Limb (tissue), 2 donors: ENCODE measurements around the gene TBC1D23.
"Not testable (repeated sequence)": the region's sequence is repeated elsewhere in the genome, so short reads cannot be mapped to it uniquely, and the experiment has no call there.

Experiments
- DNase-seq, 2 donors: peaks; one replicate each; pipeline ENCODE4 v3.0.0-alpha.2; 2016; ENCODE audit errors: extremely low spot score in 2 of 2

The TBC1D23 gene

DNA sequence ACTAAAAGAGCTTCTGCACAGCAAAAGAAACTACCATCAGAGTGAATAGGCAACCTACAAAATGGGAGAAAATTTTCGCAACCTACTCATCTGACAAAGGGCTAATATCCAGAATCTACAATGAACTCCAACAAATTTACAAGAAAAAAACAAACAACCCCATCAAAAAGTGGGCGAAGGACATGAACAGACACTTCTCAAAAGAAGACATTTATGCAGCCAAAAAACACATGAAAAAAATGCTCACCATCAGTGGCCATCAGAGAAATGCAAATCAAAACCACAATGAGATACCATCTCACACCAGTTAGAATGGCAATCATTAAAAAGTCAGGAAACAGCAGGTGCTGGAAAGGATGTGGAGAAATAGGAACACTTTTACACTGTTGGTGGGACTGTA lies 91.0 kb downstream of the TBC1D23 start:
- not testable (repeated sequence) for DNase-seq

GRCh38 chr3:100352296-100353231 lies 91.8 kb downstream of the TBC1D23 start:
- no peak for DNase-seq

DNA sequence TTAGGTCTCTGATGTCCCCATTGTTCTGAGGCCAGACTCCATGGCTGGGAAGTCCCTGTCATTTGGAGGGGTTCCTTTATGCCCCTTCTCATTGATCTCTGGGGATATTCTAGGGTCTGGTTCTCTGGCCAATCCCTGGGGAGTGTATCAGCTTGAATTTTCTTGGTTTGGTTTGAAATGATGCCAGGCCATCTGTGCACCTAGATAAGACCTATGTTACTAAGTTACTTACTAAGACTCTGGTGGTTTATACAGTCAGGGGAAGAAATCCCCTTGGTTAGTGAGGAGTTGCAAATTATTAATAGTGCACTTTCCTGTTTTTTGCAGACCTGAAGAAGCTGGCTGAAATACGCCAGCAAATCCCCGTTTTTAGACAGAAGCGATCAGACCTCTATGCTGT lies 94.1 kb downstream of the TBC1D23 start:
- no peak for DNase-seq

DNA sequence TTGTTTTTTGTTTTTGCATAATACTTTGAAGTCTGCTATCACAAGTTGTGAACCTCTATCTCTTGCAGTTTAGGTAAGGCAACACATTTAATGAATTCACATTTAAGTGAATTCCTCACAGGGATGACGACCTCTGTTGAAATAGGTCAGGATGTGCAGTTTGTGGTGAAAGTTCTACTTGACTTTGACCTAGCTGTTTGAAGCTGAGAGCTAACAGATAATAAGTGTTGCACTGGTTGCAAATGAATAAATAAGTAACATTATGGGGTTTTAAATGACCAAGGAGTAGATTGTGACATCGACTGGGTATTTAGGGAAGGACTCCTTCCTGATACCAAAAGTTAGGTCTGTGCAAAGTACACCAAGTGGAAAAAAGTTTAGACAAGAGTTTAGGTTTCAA lies 97.6 kb downstream of the TBC1D23 start:
- no peak for DNase-seq

DNA sequence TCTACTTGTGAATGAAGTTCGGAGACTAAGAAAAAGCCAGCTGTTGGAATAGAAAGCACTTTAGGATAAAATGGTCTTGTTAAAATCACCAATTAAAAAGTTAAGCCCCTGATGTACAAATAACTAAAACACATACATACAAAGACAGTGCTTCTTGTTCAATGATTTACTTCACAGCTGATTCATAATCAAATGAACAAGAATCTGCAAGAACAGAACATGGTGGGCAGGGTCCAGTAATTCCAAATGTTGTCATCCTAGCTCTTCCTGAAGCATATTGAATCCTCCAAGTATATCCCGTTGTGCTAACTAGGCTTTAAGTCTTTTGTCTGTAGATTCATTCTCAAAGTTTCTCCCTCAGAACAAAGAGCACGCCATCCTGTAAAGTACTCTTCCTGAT lies 98.2 kb downstream of the TBC1D23 start:
- DNase-seq: no peak

DNA sequence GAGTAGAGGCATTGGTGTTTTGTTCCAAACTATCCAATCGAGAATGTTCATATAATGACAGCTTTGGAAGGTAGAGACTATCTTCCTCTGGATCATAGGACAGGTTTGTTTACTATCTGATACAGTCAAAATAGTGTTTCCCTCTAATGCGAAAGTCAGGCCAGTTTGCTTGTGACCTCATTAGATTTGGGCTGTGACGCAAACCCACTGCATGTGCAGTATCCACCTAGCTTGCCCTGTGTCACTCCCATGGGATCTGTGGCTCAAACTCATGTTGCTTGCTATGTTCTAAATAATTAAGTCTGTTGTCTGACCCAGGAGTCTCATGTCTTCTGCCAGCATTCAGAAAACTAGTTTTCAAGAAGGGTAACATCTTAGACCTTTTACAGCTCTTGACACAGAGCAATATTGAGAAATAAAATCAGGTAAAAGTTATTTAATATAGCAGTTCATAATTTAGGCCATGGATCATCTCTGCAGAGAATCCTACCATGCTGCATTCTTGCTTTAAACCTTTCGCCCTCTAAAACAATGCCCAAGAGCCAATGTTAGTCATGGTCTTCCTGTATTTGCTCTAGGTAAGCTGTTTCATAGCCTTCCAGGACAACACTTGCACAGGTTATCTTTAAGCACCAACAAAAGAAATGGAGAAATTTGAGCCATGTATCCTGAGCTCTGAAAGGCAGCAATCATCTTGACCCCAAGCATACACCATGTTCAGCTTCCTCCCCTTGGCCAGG lies 100.1 kb downstream of the TBC1D23 start:
- DNase-seq: no peak

DNA sequence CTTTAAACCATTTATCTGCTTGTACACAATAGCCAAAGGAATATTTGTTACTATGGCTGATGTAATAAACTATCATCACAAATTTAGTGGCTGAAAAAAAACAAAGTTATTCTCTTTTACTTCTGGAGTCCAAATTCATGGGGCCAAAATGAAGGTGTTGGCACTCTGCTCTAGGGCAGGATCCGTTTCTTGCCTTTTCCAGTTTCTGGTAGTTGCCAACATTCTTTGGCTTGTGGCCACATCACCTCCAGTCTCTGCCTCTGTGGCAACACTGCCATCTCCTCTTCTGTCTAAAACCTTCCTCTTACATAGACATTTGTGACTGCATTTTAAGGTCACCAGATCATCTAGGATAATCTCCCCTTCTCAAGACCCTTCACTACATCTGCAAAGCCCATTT lies 101.1 kb downstream of the TBC1D23 start:
- DNase-seq: no peak

DNA sequence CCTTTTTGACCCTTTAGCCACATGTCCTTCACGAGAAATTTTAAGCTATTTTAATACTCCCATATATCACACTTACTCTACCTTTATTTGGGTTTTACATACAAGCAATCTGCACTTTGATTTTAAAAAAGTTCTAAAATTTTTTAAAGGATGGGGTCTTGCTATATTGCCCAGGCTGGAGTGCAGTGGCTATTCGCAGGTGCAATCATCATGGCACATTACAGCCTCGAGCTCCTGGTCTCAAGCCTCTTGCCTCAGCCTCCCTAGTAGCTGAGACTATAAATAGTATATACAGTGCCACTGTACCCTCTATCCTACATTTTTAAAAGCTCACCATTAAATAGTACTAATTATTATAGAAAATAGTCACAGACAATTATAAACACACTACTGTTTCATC lies 103.6 kb downstream of the TBC1D23 start:
- no peak for DNase-seq

DNA sequence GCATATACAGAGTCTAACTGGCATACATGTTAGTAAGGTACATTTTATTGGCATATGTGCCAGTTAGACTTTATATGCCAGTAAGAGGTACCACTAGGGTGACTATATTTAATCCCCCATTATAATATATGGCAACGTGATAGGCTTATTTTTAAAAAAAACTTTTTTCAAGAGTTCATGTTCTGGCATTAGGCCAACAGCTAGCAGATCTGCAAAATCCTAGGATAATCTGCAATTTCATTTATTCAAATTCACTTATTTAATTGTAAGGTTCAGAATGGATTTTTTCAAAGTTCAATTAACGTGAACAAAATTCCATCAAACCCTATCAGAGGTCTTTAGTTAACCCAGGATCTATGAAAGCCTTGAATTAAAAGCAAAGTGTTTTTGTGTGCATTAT lies 105.6 kb downstream of the TBC1D23 start:
- DNase-seq: no peak

- no peak for DNase-seq
Measured at GRCh38 chr3:100368441-100368840, 107.6 kb downstream of the TBC1D23 start.

DNA sequence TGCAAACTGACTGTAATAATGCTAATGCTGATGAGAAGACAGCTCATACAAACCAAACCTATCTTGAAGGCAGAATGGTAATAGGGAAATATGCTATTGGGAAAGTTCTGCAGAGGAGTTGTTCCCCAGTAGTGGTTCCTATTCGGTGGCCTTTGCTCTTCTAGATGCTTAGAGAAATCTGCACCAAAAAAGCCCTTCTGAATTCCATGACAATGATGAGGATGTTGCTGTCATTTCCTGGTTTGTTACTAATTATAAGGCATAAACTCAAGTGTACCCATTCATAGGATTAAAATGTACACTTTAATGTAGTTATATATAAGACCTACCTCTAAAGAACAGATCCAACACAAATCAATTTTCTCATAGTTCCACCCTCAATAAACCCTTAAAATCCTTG lies 110.0 kb downstream of the TBC1D23 start:
- no peak for DNase-seq

GRCh38 chr3:100374521-100374920 lies 113.7 kb downstream of the TBC1D23 start:
- DNase-seq: no peak
